Measurements from ENCODE around the gene SNX30.
A peak's percentile ranks its signal among the peaks of the same experiment; 100 is the strongest.

Gene SNX30

GRCh38 chr9:112861155-112861554 lies 110.6 kb downstream of the SNX30 start:
- DNase-seq, result no peak

GRCh38 chr9:112861638-112862555 lies 111.3 kb downstream of the SNX30 start:
- no peak for DNase-seq

- no peak for DNase-seq
These were observed 112.7 kb downstream of the SNX30 start for GRCh38 chr9:112863214-112863613.

DNA sequence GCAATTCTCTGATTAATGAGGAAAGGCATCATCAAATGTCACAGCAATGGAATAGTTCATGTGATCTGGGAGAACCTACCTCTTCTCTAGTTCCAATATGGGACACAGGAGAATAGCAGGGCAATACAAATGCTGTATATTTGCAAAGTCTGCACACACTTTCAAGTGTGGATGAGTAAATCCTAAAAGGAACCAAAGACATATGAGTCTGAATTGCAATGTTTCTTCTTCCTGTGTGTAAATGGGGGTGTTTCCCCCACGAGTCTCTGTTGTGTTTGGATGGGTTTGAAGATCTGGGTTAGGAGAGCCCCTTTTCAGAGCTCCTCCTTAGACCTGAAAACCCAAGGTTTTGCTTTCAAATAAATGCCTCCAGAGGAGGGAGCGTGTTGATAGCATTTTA lies 113.2 kb downstream of the SNX30 start:
- DNase-seq, result no peak

DNA sequence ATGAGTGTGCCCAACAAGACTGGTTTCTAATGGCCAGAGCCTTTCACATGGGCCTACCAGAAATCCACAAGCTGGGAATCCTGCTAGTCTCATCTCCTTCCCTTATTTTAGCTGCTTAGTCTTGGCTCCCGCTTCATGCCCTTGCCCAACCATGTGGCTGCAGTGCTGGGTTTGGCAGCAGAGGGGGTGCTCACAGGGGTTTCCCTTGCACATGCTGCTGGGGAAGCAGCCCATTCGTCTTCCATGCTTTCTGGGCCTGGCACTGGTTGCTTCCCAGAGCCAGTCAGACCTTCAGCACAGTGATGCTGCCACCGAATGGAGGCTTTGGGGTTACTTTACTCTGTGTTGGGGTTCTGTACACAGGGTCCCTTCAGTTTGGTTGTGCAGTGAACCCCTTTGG lies 113.8 kb downstream of the SNX30 start:
- DNase-seq, result no peak

GRCh38 chr9:112864982-112865381 lies 114.4 kb downstream of the SNX30 start:
- DNase-seq, result no peak

- DNase-seq, result no peak
These were observed 116.2 kb downstream of the SNX30 start for GRCh38 chr9:112866662-112867274.

DNA sequence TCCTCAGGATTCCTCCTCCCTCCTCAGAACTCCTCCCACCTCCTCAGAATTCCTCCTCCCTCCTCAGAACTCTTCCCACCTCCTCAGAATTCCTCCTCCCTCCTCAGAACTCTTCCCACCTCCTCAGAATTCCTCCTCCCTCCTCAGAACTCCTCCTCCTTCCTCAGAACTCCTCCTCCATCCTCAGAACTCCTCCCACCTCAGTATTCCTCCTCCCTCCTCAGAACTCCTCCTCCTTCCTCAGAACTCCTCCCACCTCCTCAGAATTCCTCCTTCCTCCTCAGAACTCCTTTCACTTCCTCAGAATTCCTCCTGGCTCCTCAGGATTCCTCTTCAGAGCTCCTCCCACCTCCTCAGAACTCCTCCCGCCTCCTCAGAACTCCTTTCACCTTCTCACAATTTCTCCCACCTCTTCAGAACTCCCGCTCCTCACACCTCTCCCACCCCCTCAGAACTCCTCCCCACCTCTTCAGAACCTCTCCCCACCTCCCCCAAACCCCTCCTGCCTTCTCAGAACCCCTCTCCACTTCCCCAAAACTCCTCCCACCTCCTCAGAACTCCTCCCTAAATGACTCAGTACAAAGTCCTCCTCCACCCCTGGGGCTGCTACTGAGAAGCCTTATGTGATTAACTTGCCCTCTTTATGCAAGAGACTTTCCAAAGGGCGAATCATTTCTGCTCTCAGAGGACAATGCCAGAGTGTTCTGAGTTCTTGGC lies 116.9 kb downstream of the SNX30 start:
- DNase-seq, result no peak

GRCh38 chr9:112868461-112868860 lies 117.9 kb downstream of the SNX30 start:
- DNase-seq, result no peak

DNA sequence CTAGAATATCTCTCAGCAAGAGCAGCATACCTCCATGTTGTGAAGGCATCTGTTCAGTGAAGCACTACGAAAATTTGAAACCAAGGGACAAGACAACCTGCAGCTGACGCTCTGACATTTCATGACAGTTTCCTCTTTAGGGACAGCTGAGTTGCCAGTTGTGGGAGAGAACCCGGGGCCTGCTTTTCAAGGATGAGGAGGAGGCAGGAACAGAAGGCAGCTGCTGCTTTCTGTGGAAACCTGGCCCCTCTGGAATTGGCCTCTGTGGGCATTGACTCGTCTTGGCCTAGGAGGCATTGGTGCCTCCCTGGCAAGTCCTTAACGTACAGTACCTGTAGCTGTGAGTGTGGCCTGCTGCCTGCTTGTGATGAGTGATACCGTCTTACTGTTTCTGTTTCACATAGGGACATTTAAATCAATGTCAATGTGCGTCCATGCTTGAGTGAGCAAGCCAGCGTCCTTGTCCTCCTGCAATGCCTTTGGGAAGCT lies 118.5 kb downstream of the SNX30 start:
- DNase-seq, result no peak

- DNase-seq, result no peak
These were observed 119.4 kb downstream of the SNX30 start for GRCh38 chr9:112869917-112870316.

GRCh38 chr9:112870556-112870955 lies 120.0 kb downstream of the SNX30 start:
- no peak for DNase-seq

- peak; percentile 69 for DNase-seq
These were observed 121.5 kb downstream of the SNX30 start for GRCh38 chr9:112872019-112872418.

GRCh38 chr9:112873773-112874405 lies 123.3 kb downstream of the SNX30 start:
- no peak for DNase-seq

GRCh38 chr9:112878752-112879151 lies 128.2 kb downstream of the SNX30 start:
- no peak for DNase-seq

GRCh38 chr9:112880650-112881049 lies 130.1 kb downstream of the SNX30 start:
- DNase-seq, result no peak

- DNase-seq, result no peak
These were observed 130.8 kb downstream of the SNX30 start for GRCh38 chr9:112881331-112881730.

GRCh38 chr9:112884101-112884500 lies 133.5 kb downstream of the SNX30 start:
- DNase-seq, result no peak

DNA sequence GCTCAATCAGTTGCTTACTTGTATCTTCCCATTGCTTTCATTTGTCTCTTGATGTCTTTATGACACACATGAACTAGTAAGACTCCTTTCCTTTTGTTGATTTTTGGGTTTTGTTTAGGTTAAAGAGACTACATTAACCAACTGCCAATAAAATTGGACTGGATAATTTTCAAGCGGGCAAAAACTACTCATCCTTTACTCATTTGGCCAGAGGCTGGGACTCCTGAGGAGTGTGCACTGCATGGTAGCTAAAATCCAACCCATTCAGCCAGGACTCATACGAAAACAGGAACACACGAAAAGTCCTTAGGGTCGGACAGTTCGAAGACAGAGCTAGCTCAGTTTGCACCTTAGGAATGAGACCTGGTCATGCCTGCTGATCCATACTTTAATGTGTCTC lies 134.2 kb downstream of the SNX30 start:
- no peak for DNase-seq

DNA sequence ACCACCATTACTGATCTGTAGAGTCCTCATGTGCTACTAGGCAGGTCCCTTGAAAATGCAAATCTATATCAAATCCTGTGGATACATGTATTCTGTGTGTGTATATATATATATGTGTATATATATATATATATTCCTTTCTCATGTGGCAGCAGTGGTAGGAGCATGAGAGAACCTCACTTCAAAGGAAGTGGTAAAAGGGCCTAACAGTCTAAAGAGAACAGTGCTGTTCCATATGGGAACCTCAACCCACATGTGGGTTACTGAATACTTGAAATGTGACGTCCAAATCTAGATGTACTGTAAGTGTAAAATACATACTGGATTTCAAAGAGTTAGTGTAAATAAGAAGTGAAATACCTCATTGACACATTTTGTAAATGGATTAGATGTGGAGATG lies 134.8 kb downstream of the SNX30 start:
- DNase-seq, result no peak

DNA sequence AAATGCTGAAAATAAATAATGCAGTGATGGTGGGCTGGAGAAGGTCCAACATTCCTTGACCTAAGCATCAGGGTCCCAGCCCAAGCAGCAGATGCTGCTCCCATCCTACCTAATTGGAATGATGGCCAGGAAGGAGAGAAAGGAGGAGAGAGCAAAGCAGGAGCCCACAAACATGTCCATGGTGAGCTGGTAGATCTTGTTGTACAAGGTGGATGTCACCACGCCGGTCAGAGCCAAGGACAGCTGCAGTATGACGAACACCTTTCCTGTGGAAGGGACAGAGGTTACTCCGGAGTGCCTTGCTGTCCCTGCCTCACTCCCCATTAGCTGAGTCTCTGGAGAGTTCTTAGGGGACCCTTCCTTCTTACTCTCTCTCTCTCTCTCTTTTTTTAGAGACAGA lies 135.8 kb downstream of the SNX30 start:
- DNase-seq, result no peak

GRCh38 chr9:112887381-112887780 lies 136.8 kb downstream of the SNX30 start:
- no peak for DNase-seq

Measured in DMS153 (cell line).